ENCODE data around the gene CD1D.

Gene CD1D

DNA sequence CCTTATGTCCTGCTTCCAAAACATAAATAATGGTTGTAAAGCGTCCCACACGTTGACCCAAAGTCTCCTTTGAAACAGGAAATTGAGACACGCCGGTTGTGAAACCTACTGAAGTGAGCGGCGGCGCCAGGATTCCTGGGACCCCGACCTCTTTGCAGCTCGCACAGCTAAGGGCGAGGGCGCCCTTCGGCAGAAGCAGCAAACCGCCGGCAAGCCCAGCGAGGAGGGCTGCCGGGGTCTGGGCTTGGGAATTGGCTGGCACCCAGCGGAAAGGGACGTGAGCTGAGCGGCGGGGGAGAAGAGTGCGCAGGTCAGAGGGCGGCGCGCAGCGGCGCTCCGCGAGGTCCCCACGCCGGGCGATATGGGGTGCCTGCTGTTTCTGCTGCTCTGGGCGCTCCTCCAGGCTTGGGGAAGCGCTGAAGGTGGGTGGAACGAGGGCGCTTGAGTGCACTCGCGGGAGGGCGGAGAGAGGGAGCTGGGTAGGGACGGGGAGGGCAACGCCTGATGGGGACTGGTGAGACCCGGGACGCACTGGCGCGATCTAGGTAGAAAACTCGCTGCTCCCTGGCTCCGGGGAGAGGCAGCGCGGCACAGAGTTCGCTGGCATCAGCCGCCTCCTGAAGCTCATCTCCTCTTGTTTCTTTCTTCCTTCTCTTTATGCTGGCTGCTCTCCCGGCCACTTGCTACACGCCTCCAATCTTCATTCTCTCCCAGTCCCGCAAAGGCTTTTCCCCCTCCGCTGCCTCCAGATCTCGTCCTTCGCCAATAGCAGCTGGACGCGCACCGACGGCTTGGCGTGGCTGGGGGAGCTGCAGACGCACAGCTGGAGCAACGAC lies at the start of gene CD1D:
Gene CD1D, plus strand, starts transcription at position 155 of the 836 bp plus-strand sequence. Its CDS starts 207 bp downstream, at position 362.
- ChIA-PET POLR2A (ENCODE audit: low non-redundant PET) (no interaction called here), CTCF (interaction anchor here (0.6 kb wide), 1 partner anchor 786 kb away, joined by 3 read pairs; no protein-coding TSS in a partner anchor)
- peak within 1 kb of the TSS; percentile 75 for H3K27ac ChIP-seq
- TF ChIP-seq, protein P1, sequence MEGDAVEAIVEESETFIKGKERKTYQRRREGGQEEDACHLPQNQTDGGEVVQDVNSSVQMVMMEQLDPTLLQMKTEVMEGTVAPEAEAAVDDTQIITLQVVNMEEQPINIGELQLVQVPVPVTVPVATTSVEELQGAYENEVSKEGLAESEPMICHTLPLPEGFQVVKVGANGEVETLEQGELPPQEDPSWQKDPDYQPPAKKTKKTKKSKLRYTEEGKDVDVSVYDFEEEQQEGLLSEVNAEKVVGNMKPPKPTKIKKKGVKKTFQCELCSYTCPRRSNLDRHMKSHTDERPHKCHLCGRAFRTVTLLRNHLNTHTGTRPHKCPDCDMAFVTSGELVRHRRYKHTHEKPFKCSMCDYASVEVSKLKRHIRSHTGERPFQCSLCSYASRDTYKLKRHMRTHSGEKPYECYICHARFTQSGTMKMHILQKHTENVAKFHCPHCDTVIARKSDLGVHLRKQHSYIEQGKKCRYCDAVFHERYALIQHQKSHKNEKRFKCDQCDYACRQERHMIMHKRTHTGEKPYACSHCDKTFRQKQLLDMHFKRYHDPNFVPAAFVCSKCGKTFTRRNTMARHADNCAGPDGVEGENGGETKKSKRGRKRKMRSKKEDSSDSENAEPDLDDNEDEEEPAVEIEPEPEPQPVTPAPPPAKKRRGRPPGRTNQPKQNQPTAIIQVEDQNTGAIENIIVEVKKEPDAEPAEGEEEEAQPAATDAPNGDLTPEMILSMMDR (conservative IDR thresholded peaks at IDR 0.05; ENCODE audit: low read depth): no peak
- DNase-seq (ENCODE audit: low spot score): no peak

DNA sequence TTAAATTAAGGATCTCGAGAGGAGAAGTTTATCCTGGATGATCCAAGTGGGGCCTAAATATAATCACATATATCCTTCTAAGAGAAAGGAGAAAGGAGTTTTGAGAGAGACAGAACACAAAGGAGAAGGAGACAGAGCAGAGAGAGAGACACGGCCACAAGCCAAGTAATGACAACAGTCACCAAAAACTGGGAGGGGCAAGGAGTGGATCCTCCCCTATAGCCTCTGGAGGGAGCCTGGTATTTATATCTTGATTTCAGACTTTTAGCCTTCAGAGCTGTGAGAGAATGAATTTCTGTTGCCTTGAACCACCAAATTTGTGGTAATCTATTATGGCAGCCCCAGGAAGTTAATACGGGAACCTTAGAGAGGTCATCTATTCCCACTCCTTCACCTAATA lies 49.5 kb upstream of the CD1D start:
- TF ChIP-seq, protein P1 (conservative IDR thresholded peaks at IDR 0.05; ENCODE audit: low read depth): no peak
- DNase-seq (ENCODE audit: low spot score): no peak
- H3K27ac ChIP-seq: no peak overlapping the region
- ChIA-PET CTCF (no interaction called here), POLR2A (ENCODE audit: low non-redundant PET) (no interaction called here)

DNA sequence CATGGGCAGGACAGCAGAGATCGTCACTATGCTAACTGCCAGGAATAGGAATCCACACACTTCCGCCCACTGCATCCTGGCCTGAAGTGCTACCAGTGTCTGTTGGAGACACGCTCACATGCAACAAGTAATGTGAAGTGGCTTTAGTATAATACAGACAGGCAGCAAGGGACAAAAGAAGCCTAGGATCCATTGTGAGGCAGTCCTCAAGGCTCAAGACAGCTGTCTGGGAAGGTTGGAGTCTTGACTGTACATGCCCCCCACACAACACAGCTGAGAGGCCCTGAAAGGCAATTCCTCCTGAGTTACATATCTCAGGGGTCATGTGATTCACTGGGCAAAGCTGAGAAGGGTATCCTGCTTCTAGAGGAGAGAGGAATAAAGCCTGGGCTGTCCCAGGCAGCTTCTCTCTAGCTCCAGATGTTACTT lies 39.9 kb upstream of the CD1D start:
- ChIA-PET CTCF (no interaction called here), POLR2A (ENCODE audit: low non-redundant PET) (no interaction called here)

DNA sequence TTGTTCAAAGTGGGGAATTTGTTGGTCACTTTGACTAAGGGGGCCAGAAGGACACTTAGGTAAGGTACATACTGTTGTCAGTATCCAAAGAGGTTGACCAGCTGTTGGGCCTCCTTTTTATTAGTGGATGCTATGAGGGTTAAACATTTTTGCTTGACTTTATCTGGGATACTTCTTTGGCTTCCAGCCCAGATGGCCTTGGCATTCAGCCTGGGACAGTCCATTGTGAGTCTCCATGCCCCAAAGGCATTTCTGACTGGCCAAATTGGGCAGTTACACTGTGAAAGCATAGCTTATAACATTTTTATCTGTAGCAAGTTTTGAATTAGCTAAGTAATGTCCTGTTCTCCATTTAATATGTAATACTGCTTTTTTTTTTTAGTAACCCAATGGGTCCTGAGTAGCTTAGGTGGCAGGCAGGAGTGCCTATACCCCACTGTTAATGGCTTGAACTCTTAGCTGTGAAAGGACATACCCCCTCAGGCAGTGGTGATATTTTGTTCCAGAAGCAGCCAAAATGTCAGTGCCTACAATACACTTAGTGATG lies 35.4 kb upstream of the CD1D start:
- TF ChIP-seq, protein P1 (conservative IDR thresholded peaks at IDR 0.05; ENCODE audit: low read depth): no peak
- H3K27ac ChIP-seq: peak overlapping the region; percentile 96
- ChIA-PET POLR2A (ENCODE audit: low non-redundant PET) (no interaction called here), CTCF (interaction anchor here (0.6 to 2.1 kb wide), 4 partner anchors 21 to 182 kb away, joined by 3 to 7 read pairs (median 5); no protein-coding TSS in a partner anchor)
- DNase-seq (ENCODE audit: low spot score): peak; percentile 41

More for the DNA sequence above, 39.9 kb upstream of the CD1D start:
- no peak for DNase-seq (ENCODE audit: low spot score)
- no peak overlapping the region; the same call in 1 of the 2 replicates for H3K27ac ChIP-seq
- TF ChIP-seq, protein P1 (conservative IDR thresholded peaks at IDR 0.05; ENCODE audit: low read depth): no peak

DNA sequence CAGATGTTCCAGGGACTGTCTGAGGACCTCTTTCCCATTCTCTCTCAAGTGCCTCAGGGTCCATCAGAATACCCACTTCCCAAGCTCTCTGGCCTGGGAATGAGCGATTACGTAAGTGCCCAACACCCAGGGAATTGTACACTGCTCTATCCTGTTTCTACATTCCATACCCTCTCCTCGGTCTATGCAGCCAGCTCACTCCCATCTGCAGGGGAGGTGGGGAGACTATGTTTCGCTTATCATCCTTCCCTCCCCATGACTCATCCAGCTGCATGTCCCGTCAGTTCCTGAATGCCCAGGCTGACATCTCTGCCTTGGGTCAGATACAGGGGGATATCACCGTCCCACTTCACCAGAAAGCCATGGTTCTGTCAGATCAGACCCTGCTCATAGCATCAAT lies 34.5 kb upstream of the CD1D start:
- H3K27ac ChIP-seq: peak overlapping the region; percentile 96
- ChIA-PET POLR2A (ENCODE audit: low non-redundant PET) (interaction anchor here (0.5 kb wide), 1 partner anchor 661 kb away, joined by 5 read pairs; no protein-coding TSS in a partner anchor), CTCF (interaction anchor here (0.5 to 2.1 kb wide), 3 partner anchors 22 to 177 kb away, joined by 4 to 6 read pairs (median 4); no protein-coding TSS in a partner anchor)
- TF ChIP-seq, protein P1 (conservative IDR thresholded peaks at IDR 0.05; ENCODE audit: low read depth): no peak
- DNase-seq (ENCODE audit: low spot score): peak; percentile 88

DNA sequence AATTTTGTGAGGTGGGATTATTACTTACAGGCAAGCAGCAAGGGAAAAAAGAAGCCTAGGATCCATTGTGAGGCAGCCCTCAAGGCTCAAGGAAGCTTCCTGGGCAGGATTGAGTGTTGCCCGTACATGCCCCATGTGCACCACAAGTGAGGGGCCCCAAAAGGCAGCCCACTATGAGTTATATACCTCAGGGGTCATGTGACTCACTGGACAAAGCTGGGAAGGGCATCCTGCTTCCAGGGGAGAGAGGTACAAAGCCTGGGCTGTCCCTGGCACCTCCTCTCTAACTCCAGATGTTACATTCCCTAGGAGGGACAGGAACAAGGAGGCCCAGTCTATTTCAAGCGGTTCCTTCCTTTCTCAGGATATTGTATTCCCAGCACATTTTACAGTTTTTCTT lies 34.0 kb upstream of the CD1D start:
- TF ChIP-seq, protein P1 (conservative IDR thresholded peaks at IDR 0.05; ENCODE audit: low read depth): no peak
- ChIA-PET CTCF (interaction anchor here (2.1 kb wide), 1 partner anchor 25 kb away, joined by 6 read pairs; no protein-coding TSS in a partner anchor), POLR2A (ENCODE audit: low non-redundant PET) (interaction anchor here (0.5 kb wide), 1 partner anchor 662 kb away, joined by 5 read pairs; no protein-coding TSS in a partner anchor)
- peak overlapping the region; percentile 96 for H3K27ac ChIP-seq
- peak; percentile 69 for DNase-seq (ENCODE audit: low spot score)
